Skeletal muscle tissue (tissue), 4 donors: ENCODE measurements around the gene ALDH1L1. TPM values are rescaled to one million over a fixed set of nuclear protein-coding genes. Genes with fewer than 3 reads are reported as not detected.

Experiments used
- H3K27ac ChIP-seq: one replicate; pipeline ENCODE4 v1.7.0; 2013; ENCODE audit warnings: mild to moderate bottlenecking, low read depth, low read length, inconsistent platforms
- H3K27me3 ChIP-seq, 3 donors: one replicate each; pipeline ENCODE4 v1.7.0; 2013; ENCODE audit warnings: low read length in 3 of 3; ENCODE audit not compliant: control insufficient read depth in 3 of 3, insufficient read depth in 3 of 3
- H3K36me3 ChIP-seq, 3 donors: one replicate each; pipeline ENCODE4 v1.7.0; 2013; ENCODE audit warnings: low read length in 3 of 3; ENCODE audit not compliant: control insufficient read depth in 3 of 3, insufficient read depth in 3 of 3
- H3K4me1 ChIP-seq, 3 donors: one replicate each; pipeline ENCODE4 v1.7.0; 2013; ENCODE audit warnings: low read length in 3 of 3, mild to moderate bottlenecking in 3 of 3; ENCODE audit not compliant: control insufficient read depth in 3 of 3, insufficient read depth in 3 of 3
- H3K4me3 ChIP-seq, 3 donors: one replicate each; pipeline ENCODE4 v1.7.0; 2013; ENCODE audit warnings: low read length in 3 of 3
- H3K9ac ChIP-seq, 3 donors: one replicate each; pipeline ENCODE4 v1.7.0; 2013; ENCODE audit warnings: low read length in 3 of 3, mild to moderate bottlenecking in 3 of 3, moderate library complexity in 2 of 3, low read depth in 1 of 3
- H3K9me3 ChIP-seq, 3 donors: one replicate each; pipeline ENCODE4 v1.7.0; 2013; ENCODE audit warnings: low read length in 3 of 3; ENCODE audit not compliant: control insufficient read depth in 3 of 3
- total RNA-seq: library from RNA; depleted of rRNA; stranded (reverse); fragments of >200 nt; gene quantifications from one replicate; pipeline ENCODE4 v1.2.3, GENCODE V29; 2014
- donor health status: Osteomylitis.

ALDH1L1 gene
- total RNA-seq, 1 donor from 2014 or later: 2.6 TPM

DNA sequence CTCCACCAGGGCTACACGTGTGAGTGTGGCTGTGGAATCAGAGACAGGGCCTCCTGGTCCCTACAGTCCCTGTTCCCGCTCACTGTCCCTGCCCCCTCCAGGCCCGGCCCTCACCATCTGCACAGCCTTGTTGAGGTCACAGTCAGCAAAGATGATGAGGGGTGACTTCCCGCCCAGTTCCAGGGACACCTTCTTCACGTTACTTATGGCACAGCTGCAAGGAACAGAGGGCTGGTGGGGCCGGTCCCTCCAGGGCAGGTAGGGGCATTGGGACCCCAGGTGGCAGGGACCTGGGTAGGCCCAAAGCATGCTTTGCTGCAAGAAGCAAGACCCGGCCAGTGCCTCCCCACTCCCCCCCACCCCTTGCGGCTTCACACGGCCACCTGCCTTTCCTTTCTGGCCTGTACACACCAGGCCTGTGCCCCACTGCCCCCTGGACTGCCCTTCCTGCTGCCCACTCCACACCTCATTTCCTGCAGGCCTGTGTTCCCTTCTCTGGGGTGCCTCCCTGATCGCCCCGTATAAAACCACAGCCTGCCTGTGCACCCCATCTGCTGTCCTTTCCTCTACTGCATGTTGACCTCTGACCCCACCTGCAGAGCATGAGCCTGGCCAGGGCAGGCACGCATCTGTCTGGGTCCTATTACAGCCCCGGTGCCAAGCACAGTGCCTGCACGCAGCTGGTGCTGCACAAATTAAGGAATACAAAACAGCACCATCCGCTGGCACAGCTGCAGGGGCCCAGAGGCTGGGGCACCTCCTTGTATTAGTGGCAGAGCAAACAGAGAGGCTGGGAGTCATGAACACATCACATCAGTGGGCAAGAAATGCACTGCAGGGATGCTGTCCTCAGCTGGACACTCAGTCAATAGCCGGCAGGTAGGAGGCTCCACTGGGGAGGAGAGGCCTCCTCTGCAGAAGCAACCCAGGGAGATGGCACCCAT is 65.7 kb downstream of the ALDH1L1 start:
- peak overlapping the region in 1 of 3 donors; percentile 16 for H3K9ac ChIP-seq
- H3K9me3 ChIP-seq: no peaks in the 10 kb centered on the region
- H3K27ac ChIP-seq: no peak overlapping the region
- H3K4me1 ChIP-seq: peaks cover 10 to 30% (median 21%) of the 10 kb centered on the region in 3 donors
- no peak overlapping the region for H3K4me3 ChIP-seq
- H3K27me3 ChIP-seq: no peaks in the 10 kb centered on the region
- peaks cover 4 to 10% (median 7%) of the 10 kb centered on the region in 3 donors for H3K36me3 ChIP-seq

DNA sequence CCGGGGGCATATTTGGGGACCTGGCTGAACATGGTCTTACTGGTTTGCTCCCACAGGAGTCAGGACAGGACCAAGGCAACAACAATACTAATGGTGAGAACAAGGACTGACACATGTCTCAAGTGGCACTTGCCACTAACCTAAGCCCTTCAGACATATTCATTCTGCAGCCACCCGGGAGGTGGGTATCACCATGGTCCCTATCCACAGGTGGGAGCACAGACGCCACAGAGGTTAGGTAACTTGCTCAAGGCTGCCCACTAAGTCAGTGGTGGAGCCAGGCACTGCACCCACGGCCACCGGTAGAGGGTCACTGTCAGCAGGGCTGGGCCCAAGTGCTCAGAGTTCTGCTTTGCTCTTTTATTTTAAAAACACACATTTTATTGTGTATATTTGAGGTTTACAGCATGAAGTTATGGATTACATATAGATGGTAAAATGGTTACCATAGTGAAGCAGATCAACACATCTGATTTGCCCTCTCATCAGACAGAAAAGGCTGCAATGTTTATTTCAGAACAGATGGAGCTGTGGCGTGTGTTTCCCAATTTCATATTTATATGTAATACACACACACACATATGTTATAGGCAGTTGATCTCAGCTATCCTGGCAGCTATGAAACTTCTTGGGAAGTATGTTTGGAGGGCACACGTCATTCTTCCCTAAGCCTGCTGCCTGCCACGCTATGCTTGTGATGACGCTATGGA is 66.5 kb downstream of the ALDH1L1 start:
- Histone ChIP-seq H3K9me3 (no peaks in the 10 kb centered on the region), H3K36me3 (peaks cover 8 to 18% (median 9%) of the 10 kb centered on the region in 3 donors), H3K9ac (no peak overlapping the region), H3K27me3 (no peaks in the 10 kb centered on the region), H3K4me1 (peaks cover 8 to 22% (median 12%) of the 10 kb centered on the region in 3 donors), H3K27ac (no peak overlapping the region), H3K4me3 (no peak overlapping the region)

DNA sequence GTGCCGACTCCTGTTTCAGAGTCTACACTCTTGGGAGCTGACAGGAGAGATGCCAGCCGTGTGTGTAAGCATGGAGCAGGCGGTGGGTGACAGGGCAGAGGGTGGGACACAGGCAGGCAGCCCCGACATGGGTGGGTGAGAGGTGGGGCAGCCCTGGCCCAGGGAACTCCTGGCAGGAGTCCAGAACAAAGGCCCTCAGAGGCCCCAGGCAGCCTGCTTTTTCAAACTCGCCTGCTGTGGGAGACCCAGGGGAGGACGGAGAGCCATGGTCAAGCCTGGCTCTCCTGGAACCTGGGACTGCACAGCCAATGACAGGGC is 67.2 kb downstream of the ALDH1L1 start:
- H3K9ac ChIP-seq: no peak overlapping the region
- H3K4me1 ChIP-seq: peaks cover 2 to 15% (median 6%) of the 10 kb centered on the region in 3 donors
- no peaks in the 10 kb centered on the region for H3K9me3 ChIP-seq
- H3K4me3 ChIP-seq: no peak overlapping the region
- no peaks in the 10 kb centered on the region for H3K27me3 ChIP-seq
- no peak overlapping the region for H3K27ac ChIP-seq
- H3K36me3 ChIP-seq: peaks cover 13 to 25% (median 16%) of the 10 kb centered on the region in 3 donors

DNA sequence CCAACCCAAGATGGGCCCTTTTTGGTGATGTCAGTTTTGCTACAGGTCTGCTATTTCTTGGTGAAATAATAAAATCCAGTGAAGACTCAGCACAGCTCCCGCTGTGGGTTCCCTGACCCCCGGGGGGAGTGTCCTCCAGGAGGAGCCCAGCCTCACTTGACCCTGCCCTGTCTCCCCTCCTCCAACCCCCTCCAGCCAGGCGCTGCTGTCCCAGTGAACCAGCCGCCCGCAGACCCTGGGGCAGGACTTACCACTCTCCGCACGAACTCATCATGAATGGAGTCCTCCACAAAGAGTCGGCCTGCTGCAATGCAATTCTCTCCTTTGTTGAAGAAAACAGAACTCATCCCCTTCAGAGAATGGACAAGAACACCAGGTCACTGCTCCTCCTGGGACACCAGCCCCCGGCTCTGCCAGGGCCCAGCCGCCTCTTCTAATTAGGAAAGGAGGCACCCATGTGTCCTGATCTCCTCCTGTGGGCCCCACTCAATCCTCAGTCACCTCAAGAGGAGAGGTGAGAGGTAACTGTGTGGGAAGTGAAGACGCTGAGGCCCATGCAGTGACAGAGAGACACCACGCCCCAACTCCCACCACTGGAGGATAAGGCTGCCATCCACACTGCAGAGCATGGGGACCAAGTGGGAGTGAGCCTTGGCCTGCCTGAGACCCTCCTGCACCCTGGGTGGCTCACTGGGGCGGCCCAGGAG is 67.7 kb downstream of the ALDH1L1 start:
- Histone ChIP-seq H3K9me3 (no peaks in the 10 kb centered on the region), H3K4me3 (no peak overlapping the region), H3K27me3 (no peaks in the 10 kb centered on the region), H3K36me3 (peaks cover 13 to 26% (median 16%) of the 10 kb centered on the region in 3 donors), H3K27ac (no peak overlapping the region), H3K4me1 (peaks cover 0 to 13% (median 4%) of the 10 kb centered on the region in 3 donors), H3K9ac (no peak overlapping the region)

DNA sequence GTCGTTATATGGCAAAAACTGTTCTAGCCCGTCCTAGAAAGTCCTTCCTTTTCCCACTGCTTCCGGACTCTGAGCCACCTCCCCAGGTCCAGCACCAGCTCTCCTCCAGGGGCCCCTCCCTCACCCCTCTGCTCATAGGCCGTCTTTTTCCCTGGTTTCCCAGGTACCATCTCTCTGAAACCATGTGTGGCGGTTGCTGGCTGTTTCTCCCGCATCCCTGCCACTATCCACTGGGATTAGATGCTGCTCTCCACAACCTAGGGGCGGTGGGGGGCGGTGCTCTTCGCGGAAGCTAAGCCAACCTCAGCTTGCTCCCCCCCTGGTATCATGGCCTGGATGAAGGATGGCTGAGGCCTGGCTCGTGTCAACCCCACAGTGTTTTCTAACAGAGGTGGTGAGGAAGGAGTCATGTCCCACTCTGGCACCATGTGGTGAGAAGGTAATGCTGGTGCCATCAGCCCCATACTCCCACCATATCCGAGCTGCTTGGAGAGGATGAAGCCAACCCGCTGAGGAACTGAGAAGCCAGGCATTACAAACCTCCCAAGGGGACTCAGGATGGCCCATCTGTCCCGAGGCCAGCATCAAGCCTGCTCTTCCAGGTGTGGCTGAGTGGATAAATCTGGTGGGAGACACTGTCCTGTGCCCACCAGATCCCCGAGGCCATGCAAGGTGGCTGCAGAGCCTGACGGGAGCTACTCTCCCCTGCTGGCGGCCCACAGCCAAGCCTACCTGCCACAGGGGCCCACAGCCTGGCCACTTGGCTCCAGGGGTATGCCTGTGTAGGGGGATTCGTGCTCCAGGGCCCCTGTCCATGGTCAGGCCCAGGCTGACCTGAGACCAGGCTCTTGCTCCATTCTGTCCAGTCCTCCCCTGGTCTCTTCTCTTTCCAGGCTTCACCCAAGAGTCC is 68.6 kb downstream of the ALDH1L1 start:
- Histone ChIP-seq H3K4me1 (peaks cover 0 to 13% (median 4%) of the 10 kb centered on the region in 3 donors), H3K9me3 (no peaks in the 10 kb centered on the region), H3K9ac (peak overlapping the region in 1 of 3 donors; percentile 3), H3K4me3 (no peak overlapping the region), H3K27me3 (no peaks in the 10 kb centered on the region), H3K36me3 (peaks cover 13 to 35% (median 20%) of the 10 kb centered on the region in 3 donors), H3K27ac (no peak overlapping the region)

DNA sequence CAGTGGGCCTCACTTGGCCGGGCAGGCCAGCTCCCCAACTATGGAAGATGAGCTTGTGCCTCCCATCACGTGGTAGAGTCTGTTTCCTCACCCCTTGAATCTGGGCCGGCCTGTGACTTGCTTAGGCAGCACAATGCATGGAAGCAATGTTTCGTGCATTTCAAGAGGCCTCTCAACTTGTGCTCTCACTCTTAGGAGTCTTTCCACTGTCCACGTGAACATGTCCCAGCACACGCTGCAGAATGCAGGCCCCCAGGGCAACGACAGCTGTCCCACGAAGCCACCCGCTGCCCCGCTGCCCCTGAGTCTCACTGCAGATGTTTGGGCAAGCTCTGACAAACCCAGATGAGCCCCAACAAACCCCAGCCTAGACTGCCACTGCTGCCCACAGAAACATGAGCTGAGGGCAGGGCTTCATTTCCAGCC is 69.2 kb downstream of the ALDH1L1 start:
- Histone ChIP-seq H3K9ac (peak overlapping the region in 1 of 3 donors; percentile 3), H3K36me3 (peaks cover 13 to 28% (median 18%) of the 10 kb centered on the region in 3 donors), H3K4me3 (no peak overlapping the region)

DNA sequence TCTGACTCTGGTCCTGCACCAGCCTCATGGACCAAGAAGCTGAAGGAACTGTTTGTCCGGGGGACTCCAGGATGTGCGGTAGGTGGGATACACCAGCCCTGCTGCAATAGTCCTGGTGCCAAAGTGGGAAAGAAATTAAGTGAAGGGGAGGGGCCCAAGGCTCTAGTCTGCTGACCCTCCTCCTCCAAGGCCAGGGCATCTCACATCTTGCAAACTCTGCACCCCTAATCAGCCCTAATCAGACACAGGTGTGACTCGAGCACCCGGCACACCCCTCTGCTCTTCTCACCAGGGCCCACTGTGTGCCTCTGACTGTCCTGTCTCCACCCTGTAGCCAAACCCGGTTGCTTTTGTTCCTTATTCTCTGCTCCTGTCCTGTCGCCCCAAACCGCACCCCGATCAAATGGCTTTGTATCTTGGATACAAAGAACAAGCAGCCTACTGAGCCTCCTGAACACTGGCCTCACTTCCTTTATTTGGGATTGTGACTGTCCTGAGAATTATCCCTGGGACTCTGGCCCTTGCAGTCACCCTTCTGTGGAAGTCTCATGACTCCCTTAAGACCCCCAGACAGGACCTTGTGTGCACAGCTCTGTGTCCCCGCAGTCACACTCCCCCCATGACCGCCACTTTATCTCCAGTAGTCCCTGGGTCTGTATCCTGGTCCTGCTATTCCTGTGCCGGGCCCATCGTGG is 69.8 kb downstream of the ALDH1L1 start:
- H3K4me3 ChIP-seq: no peak overlapping the region
- H3K36me3 ChIP-seq: peaks cover 13 to 27% (median 18%) of the 10 kb centered on the region in 3 donors
- no peaks in the 10 kb centered on the region for H3K9me3 ChIP-seq
- no peak overlapping the region for H3K9ac ChIP-seq
- H3K27me3 ChIP-seq: no peaks in the 10 kb centered on the region
- peaks cover 0 to 15% (median 11%) of the 10 kb centered on the region in 3 donors for H3K4me1 ChIP-seq
- no peak overlapping the region for H3K27ac ChIP-seq

More for the DNA sequence above, 69.2 kb downstream of the ALDH1L1 start:
- Histone ChIP-seq H3K4me1 (peaks cover 0 to 13% (median 5%) of the 10 kb centered on the region in 3 donors), H3K27me3 (no peaks in the 10 kb centered on the region), H3K27ac (no peak overlapping the region), H3K9me3 (no peaks in the 10 kb centered on the region)

DNA sequence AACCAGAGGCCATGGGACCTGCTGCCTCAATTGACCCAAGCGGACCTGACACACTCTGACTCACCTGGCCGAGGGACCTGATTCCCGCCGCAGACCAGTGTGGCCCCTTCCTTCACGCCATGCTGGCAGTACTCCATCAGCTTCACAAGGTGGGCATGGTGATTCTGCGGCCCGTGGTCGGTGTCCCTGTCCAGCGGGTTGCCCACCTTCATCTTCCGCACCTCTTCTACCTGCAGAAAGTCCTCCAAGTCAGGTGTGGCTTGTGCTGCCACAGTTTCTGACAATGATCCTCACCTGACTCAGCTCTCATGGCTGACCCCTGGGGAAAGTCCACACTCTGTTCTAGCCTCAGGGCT is 70.5 kb downstream of the ALDH1L1 start:
- no peak overlapping the region for H3K9ac ChIP-seq
- peaks cover 13 to 28% (median 23%) of the 10 kb centered on the region in 3 donors for H3K36me3 ChIP-seq
- no peaks in the 10 kb centered on the region for H3K27me3 ChIP-seq
- H3K4me3 ChIP-seq: no peak overlapping the region
- peaks cover 5 to 23% (median 18%) of the 10 kb centered on the region in 3 donors for H3K4me1 ChIP-seq
- H3K9me3 ChIP-seq: no peaks in the 10 kb centered on the region
- no peak overlapping the region for H3K27ac ChIP-seq
